ENCODE data around the gene PTP4A1.

The PTP4A1 gene

GRCh38 chr6:63554782-63555181, 17.5 kb upstream of the PTP4A1 start:
- no peak for TF ChIP-seq CTCF (IDR thresholded peaks at IDR 0.05; ENCODE audit: insufficient read depth, missing control alignments)
- FAIRE-seq (no peak), DNase-seq (ENCODE audit: insufficient read length, low spot score) (no peak)

GRCh38 chr6:63556369-63556768, 15.9 kb upstream of the PTP4A1 start:
- TF ChIP-seq CTCF (IDR thresholded peaks at IDR 0.05; ENCODE audit: insufficient read depth, missing control alignments) = no peak
- DNase-seq (ENCODE audit: insufficient read length, low spot score) = no peak
- no peak for FAIRE-seq

GRCh38 chr6:63558278-63558677, 14.0 kb upstream of the PTP4A1 start:
- no peak for TF ChIP-seq CTCF (IDR thresholded peaks at IDR 0.05; ENCODE audit: insufficient read depth, missing control alignments)
- FAIRE-seq = no peak
- no peak for DNase-seq (ENCODE audit: insufficient read length, low spot score)

GRCh38 chr6:63560801-63561287, 11.4 kb upstream of the PTP4A1 start:
- DNase-seq (ENCODE audit: insufficient read length, low spot score) (no peak), FAIRE-seq (no peak)
- TF ChIP-seq CTCF (IDR thresholded peaks at IDR 0.05; ENCODE audit: insufficient read depth, missing control alignments) = no peak

GRCh38 chr6:63561288-63561687, 11.0 kb upstream of the PTP4A1 start:
- DNase-seq (ENCODE audit: insufficient read length, low spot score) (no peak), FAIRE-seq (no peak)
- no peak for TF ChIP-seq CTCF (IDR thresholded peaks at IDR 0.05; ENCODE audit: insufficient read depth, missing control alignments)

GRCh38 chr6:63563235-63563634, 9.0 kb upstream of the PTP4A1 start:
- no peak for FAIRE-seq
- TF ChIP-seq CTCF (IDR thresholded peaks at IDR 0.05; ENCODE audit: insufficient read depth, missing control alignments) = no peak
- DNase-seq (ENCODE audit: insufficient read length, low spot score) = no peak

GRCh38 chr6:63565058-63565726, 7.1 kb upstream of the PTP4A1 start:
- FAIRE-seq (no peak), DNase-seq (ENCODE audit: insufficient read length, low spot score) (no peak)
- no peak for TF ChIP-seq CTCF (IDR thresholded peaks at IDR 0.05; ENCODE audit: insufficient read depth, missing control alignments)

Measured in D721Med (cell line).